Astrocyte of the spinal cord (primary cell): ENCODE data around the gene ACD.

Experiments used
- DNase-seq: peaks from one replicate; pipeline ENCODE4 v3.0.0; 2011; ENCODE audit warnings: low read depth, low spot score
- H3K4me3 ChIP-seq: 2 replicates; pipeline ENCODE4 v1.5.1; 2011; ENCODE audit warnings: low read depth, mild to moderate bottlenecking, low read length, moderate library complexity
- CTCF ChIP-seq: IDR thresholded peaks from 2 replicates; pipeline ENCODE4 v1.5.1; 2012; ENCODE audit warnings: low read depth, mild to moderate bottlenecking, low read length, inconsistent platforms
- in situ Hi-C: cut with HindIII; loops from 2 replicates; pipeline ENCODE4 v1.10.0; 2017; ENCODE audit warnings: low sequenced_read_pairs

Gene ACD

GRCh38 chr16:67685388-67686112, 25.5 kb upstream of the ACD start:
- no peak for TF ChIP-seq CTCF
- no peak for DNase-seq
- in situ Hi-C loops = no loop called here
- no peak overlapping the region for H3K4me3 ChIP-seq

GRCh38 chr16:67683767-67684166, 23.7 kb upstream of the ACD start:
- H3K4me3 ChIP-seq = no peak overlapping the region
- no peak for TF ChIP-seq CTCF
- no peak for DNase-seq
- in situ Hi-C loops = no loop called here

GRCh38 chr16:67679935-67680897, 20.2 kb upstream of the ACD start:
- in situ Hi-C loops = no loop called here
- no peak for TF ChIP-seq CTCF
- H3K4me3 ChIP-seq = no peak overlapping the region
- no peak for DNase-seq

- no peak for DNase-seq
- no peak overlapping the region for H3K4me3 ChIP-seq
- in situ Hi-C loops = no loop called here
- no peak for TF ChIP-seq CTCF
Observed at GRCh38 chr16:67678354-67679023, 18.4 kb upstream of the ACD start.

GRCh38 chr16:67677712-67678111, 17.7 kb upstream of the ACD start:
- no peak for DNase-seq
- no peak overlapping the region for H3K4me3 ChIP-seq
- in situ Hi-C loops = no loop called here
- no peak for TF ChIP-seq CTCF

- H3K4me3 ChIP-seq = no peak overlapping the region
- in situ Hi-C loops = no loop called here
- no peak for DNase-seq
- no peak for TF ChIP-seq CTCF
Observed at GRCh38 chr16:67676939-67677338, 16.9 kb upstream of the ACD start.
